Activated T-helper 17 cell treated with anti-CD3 and anti-CD28 coated beads, Interleukin-2, amount 50 U/mL, for 72 hours (primary cell): ENCODE data around the gene TST. TPM values are rescaled to one million over a fixed set of nuclear protein-coding genes. Genes with fewer than 3 reads are reported as not detected.
A peak's percentile ranks its signal among the peaks of the same experiment; 100 is the strongest.

ENCODE experiments used
- ATAC-seq: fragments of 150-1000 bp; cut with Tn5 transposase; replicated peaks from 2 replicates; pipeline ENCODE4 v1.10.0; 2021; ENCODE audit warnings: mild to moderate bottlenecking, moderate library complexity
- H3K27ac Mint-ChIP-seq: one replicate; pipeline ENCODE4 v1.8.0; 2022; ENCODE audit warnings: mixed read lengths
- H3K27me3 Mint-ChIP-seq: one replicate; pipeline ENCODE4 v1.8.0; 2022; ENCODE audit warnings: mixed read lengths
- H3K36me3 Mint-ChIP-seq: one replicate; pipeline ENCODE4 v1.8.0; 2022; ENCODE audit warnings: low read depth, mild to moderate bottlenecking, mixed read lengths
- H3K4me1 Mint-ChIP-seq: one replicate; pipeline ENCODE4 v1.8.0; 2022; ENCODE audit warnings: mixed read lengths
- H3K4me3 Mint-ChIP-seq: one replicate; pipeline ENCODE4 v1.8.0; 2022; ENCODE audit warnings: mild to moderate bottlenecking, mixed read lengths
- H3K9me3 Mint-ChIP-seq: one replicate; pipeline ENCODE4 v1.8.0; 2022; ENCODE audit warnings: mixed read lengths
- total RNA-seq, 2 donors: library from RNA; stranded (reverse); gene quantifications; one replicate each; pipeline ENCODE4 v1.2.3, GENCODE V29; 2022

The TST gene
- total RNA-seq, 2 donors from 2014 or later = 8.2 to 14.5 TPM

DNA sequence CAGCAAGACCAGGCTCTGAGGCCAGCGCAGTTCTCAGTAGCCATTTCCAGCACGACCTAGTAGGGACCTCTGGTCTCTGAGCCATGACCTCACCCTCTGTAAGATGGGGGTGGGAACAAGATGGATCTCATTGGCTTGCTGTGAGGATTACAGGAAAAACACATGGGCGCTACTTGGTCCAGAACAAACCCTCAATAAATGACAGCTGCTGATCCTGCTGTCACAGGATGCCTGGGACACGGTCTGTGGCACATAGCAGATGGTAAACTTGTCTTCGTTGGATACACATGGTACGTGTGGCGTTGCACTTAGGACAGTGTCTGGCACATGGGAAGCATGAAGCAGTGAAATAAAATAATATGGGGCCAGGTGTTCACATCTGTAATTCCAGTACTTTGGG is 27.8 kb upstream of the TST start:
- no peaks in the 10 kb centered on the region for H3K9me3 Mint-ChIP-seq
- peaks cover 6% of the 10 kb centered on the region for H3K4me1 Mint-ChIP-seq
- no peak overlapping the region for H3K4me3 Mint-ChIP-seq
- H3K36me3 Mint-ChIP-seq = no peaks in the 10 kb centered on the region
- no peak for ATAC-seq
- no peak overlapping the region for H3K27ac Mint-ChIP-seq
- H3K27me3 Mint-ChIP-seq = no peaks in the 10 kb centered on the region

- H3K36me3 Mint-ChIP-seq = no peaks in the 10 kb centered on the region
- no peak overlapping the region for H3K4me3 Mint-ChIP-seq
- peaks cover 6% of the 10 kb centered on the region for H3K4me1 Mint-ChIP-seq
- H3K9me3 Mint-ChIP-seq = no peaks in the 10 kb centered on the region
- ATAC-seq = no peak
- no peaks in the 10 kb centered on the region for H3K27me3 Mint-ChIP-seq
- no peak overlapping the region for H3K27ac Mint-ChIP-seq
Observed at GRCh38 chr22:37046589-37046988, 27.3 kb upstream of the TST start.

GRCh38 chr22:37045958-37046357 is 26.7 kb upstream of the TST start:
- no peak for ATAC-seq

DNA sequence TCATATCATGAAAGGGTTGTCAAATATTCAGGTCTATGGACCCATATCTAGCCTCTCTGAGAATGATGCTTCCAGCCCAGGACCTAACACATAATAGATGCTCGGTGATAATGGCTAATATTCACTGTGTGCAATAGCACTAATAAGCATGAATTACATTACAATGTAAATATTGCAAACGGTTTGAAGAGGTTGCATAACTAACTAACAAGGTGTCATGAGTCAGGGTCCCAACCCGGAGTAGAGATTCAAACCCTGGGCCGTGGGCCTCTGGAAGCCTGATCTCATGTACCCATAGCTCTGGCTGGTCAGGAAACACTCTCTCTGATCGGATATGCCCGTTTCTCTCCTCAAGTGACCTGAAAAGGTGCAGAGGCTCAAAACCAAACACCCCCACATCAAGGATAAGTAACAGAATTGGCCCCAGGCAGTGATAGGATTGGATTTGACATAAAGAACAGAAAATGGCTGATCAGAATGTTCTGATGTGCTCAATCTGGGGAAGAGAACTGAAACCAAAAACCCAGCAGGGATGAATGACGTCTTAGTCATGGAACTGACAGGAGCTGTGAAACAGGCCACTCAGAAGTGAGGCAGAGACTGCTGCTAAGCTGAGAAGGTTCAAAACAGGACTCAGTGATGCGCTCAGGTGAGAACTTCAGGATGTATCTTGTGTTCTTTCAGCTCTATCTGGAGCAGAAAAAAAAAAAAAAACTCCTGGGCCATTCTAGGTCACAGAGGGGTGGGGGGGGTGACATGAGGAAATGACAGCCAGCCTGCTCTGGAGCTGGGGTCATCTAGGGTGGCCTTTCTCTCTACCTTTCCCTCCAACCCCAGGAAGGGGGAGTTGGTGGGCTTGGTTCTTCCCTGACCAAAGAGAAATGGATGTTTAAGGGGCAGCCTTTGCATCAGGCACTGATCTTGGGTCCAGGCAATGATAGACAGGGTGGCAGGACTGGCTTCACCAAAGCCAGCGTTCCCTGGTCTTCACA is 25.7 kb upstream of the TST start:
- Mint-ChIP-seq H3K36me3 (no peaks in the 10 kb centered on the region), H3K9me3 (no peaks in the 10 kb centered on the region), H3K4me3 (no peak overlapping the region), H3K27me3 (peaks cover 3% of the 10 kb centered on the region), H3K4me1 (peaks cover 6% of the 10 kb centered on the region), H3K27ac (peak overlapping the region; percentile 64)
- peak; percentile 84 for ATAC-seq

More at GRCh38 chr22:37045958-37046357, 26.7 kb upstream of the TST start:
- peaks cover 6% of the 10 kb centered on the region for H3K4me1 Mint-ChIP-seq
- no peak overlapping the region for H3K27ac Mint-ChIP-seq
- H3K36me3 Mint-ChIP-seq = no peaks in the 10 kb centered on the region
- no peaks in the 10 kb centered on the region for H3K27me3 Mint-ChIP-seq
- no peak overlapping the region for H3K4me3 Mint-ChIP-seq
- H3K9me3 Mint-ChIP-seq = no peaks in the 10 kb centered on the region

DNA sequence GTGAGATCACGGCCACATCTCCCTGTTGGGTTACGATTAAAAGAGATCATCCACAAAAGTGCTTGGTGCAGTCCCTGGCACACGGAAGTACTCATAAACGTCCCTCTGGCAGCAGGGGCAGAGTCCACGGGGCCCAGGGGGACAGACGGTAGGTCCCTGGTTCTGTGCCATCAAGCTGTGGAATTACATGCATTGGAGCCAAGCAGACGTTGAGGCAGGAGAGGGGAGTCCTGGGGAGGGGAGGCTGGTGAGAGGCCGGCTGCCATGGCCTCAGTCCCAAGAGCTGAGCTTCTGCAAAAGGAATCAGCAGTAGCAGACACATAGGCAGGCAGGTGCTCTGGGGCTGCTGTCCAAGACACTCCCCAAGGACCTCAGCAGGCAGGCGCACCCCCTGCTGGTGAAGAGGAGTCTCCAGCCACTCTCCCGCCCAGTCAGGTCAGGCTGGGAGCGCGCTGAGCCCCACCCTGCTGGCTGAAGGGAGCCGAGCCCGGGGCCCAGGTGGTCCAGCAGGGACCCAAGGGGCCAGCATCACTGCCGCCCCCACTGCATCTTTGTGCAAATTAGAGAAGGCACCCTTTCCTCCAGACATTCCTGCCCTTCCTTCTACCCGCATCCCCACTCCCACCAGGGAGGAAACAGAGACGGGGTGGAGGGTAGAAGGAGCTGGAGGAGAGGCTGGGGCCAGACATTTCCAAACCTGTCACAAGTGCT is 24.7 kb upstream of the TST start:
- Mint-ChIP-seq H3K4me1 (peaks cover 6% of the 10 kb centered on the region), H3K36me3 (no peaks in the 10 kb centered on the region), H3K9me3 (no peaks in the 10 kb centered on the region), H3K4me3 (no peak overlapping the region), H3K27ac (no peak overlapping the region), H3K27me3 (peaks cover 3% of the 10 kb centered on the region)
- peak; percentile 72 for ATAC-seq

GRCh38 chr22:37043209-37043827 is 24.1 kb upstream of the TST start:
- Mint-ChIP-seq H3K27ac (peak overlapping the region; percentile 30), H3K36me3 (no peaks in the 10 kb centered on the region), H3K4me1 (peaks cover 6% of the 10 kb centered on the region), H3K4me3 (no peak overlapping the region), H3K9me3 (no peaks in the 10 kb centered on the region), H3K27me3 (peaks cover 3% of the 10 kb centered on the region)
- ATAC-seq = no peak

- Mint-ChIP-seq H3K27me3 (peaks cover 18% of the 10 kb centered on the region), H3K4me3 (no peak overlapping the region), H3K36me3 (no peaks in the 10 kb centered on the region), H3K27ac (no peak overlapping the region), H3K4me1 (no peaks in the 10 kb centered on the region), H3K9me3 (no peaks in the 10 kb centered on the region)
- ATAC-seq = no peak
Observed at GRCh38 chr22:37039466-37039865, 20.2 kb upstream of the TST start.

DNA sequence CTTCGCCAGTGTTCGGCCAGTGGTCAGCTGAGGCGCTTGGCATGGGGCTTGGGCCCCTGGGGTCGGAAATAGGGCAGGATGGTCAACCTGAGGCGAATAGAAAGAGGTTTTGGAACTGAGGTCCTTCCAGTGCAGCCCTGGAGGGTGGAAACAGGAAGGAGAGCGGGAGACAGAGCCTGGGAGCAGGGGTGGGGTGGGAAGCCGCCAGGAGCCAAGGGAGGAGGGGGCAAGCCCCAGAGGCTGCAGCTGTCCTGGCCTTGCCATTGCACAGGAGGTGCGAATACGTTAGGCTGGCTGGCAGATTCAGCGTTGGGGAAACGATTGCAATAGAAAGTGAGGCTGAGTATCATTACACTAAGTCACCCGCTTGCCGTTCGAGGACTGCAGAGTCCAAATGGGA is 18.4 kb upstream of the TST start:
- H3K4me3 Mint-ChIP-seq = no peak overlapping the region

DNA sequence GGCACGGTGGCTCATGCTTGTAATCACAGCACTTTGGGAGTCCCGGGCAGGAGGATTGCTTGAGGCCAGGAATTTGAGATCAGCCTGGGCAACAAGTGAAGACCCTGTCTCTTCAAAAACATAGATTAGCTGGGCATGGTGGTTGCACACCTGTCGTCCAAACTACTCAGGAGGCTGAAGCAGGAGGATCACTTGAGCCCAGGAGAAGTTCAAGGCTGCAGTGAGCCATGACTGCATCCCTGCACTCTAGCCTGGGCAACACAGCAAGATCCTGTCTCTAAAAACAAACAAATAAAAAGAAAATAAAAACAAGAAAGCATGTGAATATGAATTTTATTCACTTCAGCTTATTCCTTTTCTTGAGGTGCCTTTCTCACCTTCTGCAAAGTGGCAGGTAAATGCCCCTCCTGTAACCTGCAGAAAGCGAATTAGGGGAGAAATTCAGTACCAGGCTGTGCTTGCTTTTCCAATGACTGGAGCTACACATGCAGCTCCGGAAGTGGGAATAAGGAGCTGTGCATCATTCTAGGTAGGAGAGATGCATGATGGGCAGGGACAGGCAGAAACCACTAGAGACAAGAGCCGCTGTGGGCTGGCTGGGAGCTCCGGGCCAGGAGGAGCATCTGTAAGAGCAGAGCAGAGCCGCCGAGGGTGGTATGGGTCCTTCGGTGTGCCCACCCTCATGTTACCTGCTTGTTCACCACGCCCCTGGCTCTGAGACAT is 17.6 kb upstream of the TST start:
- Mint-ChIP-seq H3K4me3 (no peak overlapping the region), H3K27ac (no peak overlapping the region), H3K27me3 (peaks cover 18% of the 10 kb centered on the region), H3K4me1 (no peaks in the 10 kb centered on the region), H3K9me3 (no peaks in the 10 kb centered on the region), H3K36me3 (no peaks in the 10 kb centered on the region)
- no peak for ATAC-seq

More for the DNA sequence above, 18.4 kb upstream of the TST start:
- ATAC-seq = no peak
- no peaks in the 10 kb centered on the region for H3K9me3 Mint-ChIP-seq
- H3K4me1 Mint-ChIP-seq = no peaks in the 10 kb centered on the region
- H3K27me3 Mint-ChIP-seq = peaks cover 18% of the 10 kb centered on the region
- no peak overlapping the region for H3K27ac Mint-ChIP-seq
- H3K36me3 Mint-ChIP-seq = no peaks in the 10 kb centered on the region

DNA sequence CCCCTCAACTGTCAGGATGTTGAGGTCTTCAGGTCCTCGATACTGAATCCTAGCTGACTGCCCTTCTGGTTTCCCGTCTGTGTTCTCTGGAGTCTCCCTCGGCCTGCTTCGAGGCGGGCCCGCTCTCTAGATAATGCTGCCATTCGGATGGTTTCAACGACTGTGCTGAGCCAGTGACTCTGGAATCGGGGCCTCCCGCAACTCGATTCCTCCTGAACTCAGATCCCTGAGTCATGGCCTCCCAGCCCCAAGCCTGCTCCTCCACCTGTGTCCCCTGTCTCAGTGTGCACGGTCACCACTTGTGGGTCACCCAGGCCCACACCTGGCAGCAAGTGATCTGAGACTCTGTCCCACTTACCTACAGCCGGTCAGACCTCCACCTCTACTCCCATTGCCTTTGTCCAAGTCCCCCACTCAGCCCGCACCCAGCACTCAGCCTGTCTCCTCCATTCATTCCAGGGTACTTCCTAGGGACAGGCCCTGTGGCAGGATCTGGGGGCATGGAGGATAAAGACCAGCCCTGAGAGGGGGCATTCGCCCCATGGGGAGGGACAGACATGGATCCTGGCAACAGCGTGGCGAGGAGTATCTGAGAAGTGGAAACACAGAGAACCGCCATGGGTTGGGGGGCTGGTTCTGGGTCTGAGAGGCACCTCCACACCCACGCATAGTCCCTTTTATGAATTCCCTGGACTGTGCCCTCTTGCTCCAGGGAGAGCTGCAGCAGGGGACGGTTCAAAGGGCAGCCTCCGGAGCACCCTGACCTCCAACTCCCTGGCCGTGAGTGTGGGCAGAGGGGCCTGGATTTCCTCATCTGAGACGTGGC is 14.6 kb upstream of the TST start:
- no peak for ATAC-seq
- no peaks in the 10 kb centered on the region for H3K36me3 Mint-ChIP-seq
- H3K4me1 Mint-ChIP-seq = no peaks in the 10 kb centered on the region
- H3K9me3 Mint-ChIP-seq = no peaks in the 10 kb centered on the region
- peak overlapping the region; percentile 44 for H3K27ac Mint-ChIP-seq
- H3K4me3 Mint-ChIP-seq = no peak overlapping the region
- peaks cover 15% of the 10 kb centered on the region for H3K27me3 Mint-ChIP-seq

DNA sequence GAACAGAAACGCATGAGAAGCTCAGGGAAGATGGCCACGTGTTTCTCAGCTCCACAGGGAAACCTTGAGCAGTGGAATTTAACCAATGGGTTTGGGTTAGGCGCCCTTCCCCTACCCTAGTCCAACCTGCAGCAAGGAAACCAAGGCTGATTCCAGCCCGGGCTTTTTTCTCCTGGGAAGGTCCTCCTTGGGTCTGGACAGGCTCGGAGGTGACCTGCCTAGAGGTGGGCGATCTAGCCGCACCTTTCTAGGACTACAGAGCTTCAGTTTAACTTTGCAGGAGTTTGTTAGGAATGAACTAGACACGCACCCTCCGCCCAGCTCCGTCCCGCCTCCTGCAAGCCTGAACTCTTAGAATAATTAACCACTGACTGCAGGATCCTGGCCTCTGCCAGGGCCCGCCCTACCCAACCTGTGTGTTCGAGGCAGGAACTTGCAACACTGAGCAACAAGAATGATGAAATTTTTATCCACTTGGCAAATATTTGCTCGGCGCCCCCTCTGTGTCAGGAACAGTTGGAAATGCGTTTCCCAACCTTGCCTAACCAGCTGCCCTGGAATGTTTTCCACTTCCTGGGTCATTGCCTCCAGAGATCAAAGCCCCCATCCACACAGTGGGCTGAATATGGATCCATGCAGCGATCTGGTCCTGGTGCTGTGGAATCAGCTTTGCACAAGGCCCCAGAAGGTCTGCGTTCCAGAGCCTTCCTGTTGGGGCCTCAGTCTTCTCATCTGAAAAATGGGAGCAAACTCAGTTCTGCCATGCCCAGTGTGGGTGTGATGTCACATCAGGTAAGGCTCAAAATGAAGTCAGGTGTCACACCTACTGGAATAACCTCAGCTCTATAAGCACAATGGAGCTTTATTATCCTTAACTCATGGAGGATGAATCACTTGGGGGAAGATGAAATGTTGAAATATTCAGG is 13.6 kb upstream of the TST start:
- no peak for ATAC-seq
- Mint-ChIP-seq H3K9me3 (no peaks in the 10 kb centered on the region), H3K4me3 (no peak overlapping the region), H3K27me3 (peaks cover 15% of the 10 kb centered on the region), H3K4me1 (no peaks in the 10 kb centered on the region), H3K27ac (no peak overlapping the region), H3K36me3 (no peaks in the 10 kb centered on the region)

GRCh38 chr22:37032134-37032534 is 12.9 kb upstream of the TST start:
- no peak for ATAC-seq
- H3K4me1 Mint-ChIP-seq = no peaks in the 10 kb centered on the region
- no peaks in the 10 kb centered on the region for H3K9me3 Mint-ChIP-seq
- H3K27me3 Mint-ChIP-seq = peaks cover 11% of the 10 kb centered on the region
- no peak overlapping the region for H3K27ac Mint-ChIP-seq
- H3K36me3 Mint-ChIP-seq = no peaks in the 10 kb centered on the region
- H3K4me3 Mint-ChIP-seq = no peak overlapping the region
